ENCODE data around the gene ALG13. TPM values are rescaled to one million over a fixed set of nuclear protein-coding genes. Genes with fewer than 3 reads are reported as not detected.
A peak's percentile ranks its signal among the peaks of the same experiment; 100 is the strongest.

The ALG13 gene
- total RNA-seq, 4 donors from 2014 or later: 37.4 to 81.5 (median 72.7) TPM

- Histone ChIP-seq H3K4me1 (no peaks in the 10 kb centered on the region), H3K27ac (no peak overlapping the region), H3K36me3 (no peaks in the 10 kb centered on the region), H3K4me3 (no peak overlapping the region), H3K27me3 (no peaks in the 10 kb centered on the region), H3K9me3 (no peaks in the 10 kb centered on the region)
- intact Hi-C loops (cut with DNase I; ENCODE audit: low total_unique reads): no loop called here
- peak in 1 of 4 experiments; percentile 11 for TF ChIP-seq CTCF (IDR thresholded peaks at IDR 0.05)
- TF ChIP-seq POLR2A (IDR thresholded peaks at IDR 0.05): no peak
- DNase-seq: no peak
Measured at GRCh38 chrX:111719426-111720210, 38.6 kb downstream of the ALG13 start.

GRCh38 chrX:111728096-111728495 is 47.1 kb downstream of the ALG13 start:
- Histone ChIP-seq H3K27ac (no peak overlapping the region), H3K9me3 (no peaks in the 10 kb centered on the region), H3K36me3 (no peaks in the 10 kb centered on the region), H3K27me3 (no peaks in the 10 kb centered on the region), H3K4me3 (no peak overlapping the region), H3K4me1 (no peaks in the 10 kb centered on the region)
- intact Hi-C loops (cut with DNase I; ENCODE audit: low total_unique reads): no loop called here
- no peak for TF ChIP-seq POLR2A (IDR thresholded peaks at IDR 0.05)
- TF ChIP-seq CTCF (IDR thresholded peaks at IDR 0.05): no peak
- no peak for DNase-seq

- H3K27ac ChIP-seq: no peak overlapping the region
Measured at GRCh38 chrX:111731351-111731750, 50.4 kb downstream of the ALG13 start.

GRCh38 chrX:111736571-111736970 is 55.6 kb downstream of the ALG13 start:
- no peaks in the 10 kb centered on the region for H3K36me3 ChIP-seq

More at GRCh38 chrX:111731351-111731750, 50.4 kb downstream of the ALG13 start:
- DNase-seq: no peak
- no peaks in the 10 kb centered on the region for H3K36me3 ChIP-seq
- no peak for TF ChIP-seq POLR2A (IDR thresholded peaks at IDR 0.05)
- TF ChIP-seq CTCF (IDR thresholded peaks at IDR 0.05): no peak
- no peaks in the 10 kb centered on the region for H3K9me3 ChIP-seq
- intact Hi-C loops (cut with DNase I; ENCODE audit: low total_unique reads): no loop called here
- H3K4me3 ChIP-seq: no peak overlapping the region
- H3K4me1 ChIP-seq: no peaks in the 10 kb centered on the region
- no peaks in the 10 kb centered on the region for H3K27me3 ChIP-seq

More at GRCh38 chrX:111736571-111736970, 55.6 kb downstream of the ALG13 start:
- H3K27ac ChIP-seq: no peak overlapping the region
- no peak overlapping the region for H3K4me3 ChIP-seq
- DNase-seq: no peak
- no peaks in the 10 kb centered on the region for H3K4me1 ChIP-seq
- TF ChIP-seq CTCF (IDR thresholded peaks at IDR 0.05): no peak
- no peak for TF ChIP-seq POLR2A (IDR thresholded peaks at IDR 0.05)
- no peaks in the 10 kb centered on the region for H3K9me3 ChIP-seq
- no peaks in the 10 kb centered on the region for H3K27me3 ChIP-seq
- intact Hi-C loops (cut with DNase I; ENCODE audit: low total_unique reads): no loop called here

Measured in uterus (tissue), 4 donors.